Measurements from ENCODE around the gene CLEC17A. TPM values are rescaled to one million over a fixed set of nuclear protein-coding genes. Genes with fewer than 3 reads are reported as not detected.

Gene CLEC17A
- under 0.01 TPM in 1 of 2 replicates, not detected in the other for total RNA-seq

GRCh38 chr19:14582894-14583340 is at the start of gene CLEC17A:
CLEC17A (plus strand) TSS chr19:14583084; CDS start chr19:14583161, 77 bp downstream.

GRCh38 chr19:14571695-14572490 is 11.0 kb upstream of the CLEC17A start, which contains the start of gene NDUFB7:
NDUFB7 (minus strand) TSS chr19:14572066; CDS start chr19:14572000, 66 bp downstream.

Other genes with a start within 250 kb of the CLEC17A start
- 2.3 and 4.4 TPM in 2 replicates for gene ADGRE5, start 201.6 kb upstream of the CLEC17A start, total RNA-seq
- 99.1 and 114 TPM in 2 replicates for gene DDX39A, start 163.7 kb upstream of the CLEC17A start, total RNA-seq
- gene PKN1, start 149.8 kb upstream of the CLEC17A start, total RNA-seq, result 205 and 286 TPM in 2 replicates
- 0.65 and 1.2 TPM in 2 replicates for gene PTGER1, start 107.7 kb upstream of the CLEC17A start, total RNA-seq
- 144 and 154 TPM in 2 replicates for gene GIPC1, start 87.0 kb upstream of the CLEC17A start, total RNA-seq
- gene DNAJB1, start 64.7 kb upstream of the CLEC17A start, total RNA-seq, result 27.3 and 41.8 TPM in 2 replicates
- gene TECR, start 53.5 kb upstream of the CLEC17A start, total RNA-seq, result 19.5 and 25.5 TPM in 2 replicates
- 335 and 432 TPM in 2 replicates for gene NDUFB7, start 11.0 kb upstream of the CLEC17A start, total RNA-seq
- gene ADGRE3, start 91.8 kb downstream of the CLEC17A start, total RNA-seq, result not detected in 2 replicates
- gene ZNF333, start 107.0 kb downstream of the CLEC17A start, total RNA-seq, result 11.7 and 23.4 TPM in 2 replicates
- gene ADGRE2, start 195.5 kb downstream of the CLEC17A start, total RNA-seq, result not detected in 2 replicates